T-helper 2 cell treated with Interferon-gamma antibody and Interleukin-4, amounts not matched to agents 5 μg/mL and 100 μg/mL, for 36 hours (primary cell): ENCODE data around the gene CRIM1.
A peak's percentile ranks its signal among the peaks of the same experiment; 100 is the strongest.

ENCODE experiments used
- DNase-seq: peaks from one replicate; pipeline ENCODE4 v3.0.0; 2021; ENCODE audit warnings: low spot score
- H3K27ac Mint-ChIP-seq: one replicate; pipeline ENCODE4 v1.8.0; 2021; ENCODE audit warnings: mild to moderate bottlenecking, mixed read lengths
- H3K27me3 Mint-ChIP-seq: one replicate; pipeline ENCODE4 v1.8.0; 2021; ENCODE audit warnings: low read depth, mixed read lengths
- H3K36me3 Mint-ChIP-seq: one replicate; pipeline ENCODE4 v1.8.0; 2021; ENCODE audit warnings: low read depth, mixed read lengths
- H3K4me1 Mint-ChIP-seq: one replicate; pipeline ENCODE4 v1.8.0; 2021; ENCODE audit warnings: low read depth, mixed read lengths
- H3K4me3 Mint-ChIP-seq: one replicate; pipeline ENCODE4 v1.8.0; 2022; ENCODE audit warnings: mild to moderate bottlenecking, moderate library complexity, mixed read lengths
- H3K9me3 Mint-ChIP-seq: one replicate; pipeline ENCODE4 v1.8.0; 2021; ENCODE audit warnings: mixed read lengths

The CRIM1 gene

GRCh38 chr2:36584148-36584794 is 228.7 kb downstream of the CRIM1 start:
- Mint-ChIP-seq H3K4me1 (no peaks in the 10 kb centered on the region), H3K27ac (no peak overlapping the region), H3K4me3 (no peak overlapping the region), H3K36me3 (peaks cover 40% of the 10 kb centered on the region), H3K9me3 (no peaks in the 10 kb centered on the region), H3K27me3 (no peaks in the 10 kb centered on the region)
- no peak for DNase-seq

DNA sequence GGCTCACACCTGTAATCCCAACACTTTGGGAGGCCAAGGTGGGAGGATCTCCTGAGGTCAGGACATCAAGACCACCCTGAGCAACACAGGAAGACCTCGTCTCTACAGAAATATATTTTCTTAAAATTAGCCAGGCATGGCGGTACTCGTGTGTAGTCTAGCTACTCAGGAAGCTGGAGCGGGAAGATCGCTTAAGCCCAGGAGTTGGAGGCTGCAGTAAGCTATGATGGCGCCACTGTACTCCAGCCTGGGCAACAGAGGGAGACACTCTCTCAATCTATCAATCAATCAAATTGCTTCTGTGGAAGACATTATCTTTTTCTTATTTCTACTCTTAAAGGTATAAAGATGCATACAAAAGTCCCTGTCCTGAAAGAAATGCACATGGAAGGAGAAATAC is 231.1 kb downstream of the CRIM1 start:
- H3K27ac Mint-ChIP-seq = no peak overlapping the region
- DNase-seq = no peak
- H3K4me3 Mint-ChIP-seq = no peak overlapping the region
- no peaks in the 10 kb centered on the region for H3K27me3 Mint-ChIP-seq
- H3K36me3 Mint-ChIP-seq = peaks cover 23% of the 10 kb centered on the region
- H3K9me3 Mint-ChIP-seq = no peaks in the 10 kb centered on the region
- H3K4me1 Mint-ChIP-seq = peaks cover 4% of the 10 kb centered on the region

- H3K4me3 Mint-ChIP-seq = no peak overlapping the region
- no peaks in the 10 kb centered on the region for H3K27me3 Mint-ChIP-seq
- DNase-seq = no peak
These were observed 231.5 kb downstream of the CRIM1 start for GRCh38 chr2:36587101-36587500.

GRCh38 chr2:36587556-36587955 is 232.0 kb downstream of the CRIM1 start:
- H3K27me3 Mint-ChIP-seq = no peaks in the 10 kb centered on the region
- H3K27ac Mint-ChIP-seq = no peak overlapping the region
- peaks cover 19% of the 10 kb centered on the region for H3K36me3 Mint-ChIP-seq
- DNase-seq = no peak
- no peak overlapping the region for H3K4me3 Mint-ChIP-seq
- no peaks in the 10 kb centered on the region for H3K9me3 Mint-ChIP-seq
- peaks cover 4% of the 10 kb centered on the region for H3K4me1 Mint-ChIP-seq

More at GRCh38 chr2:36587101-36587500, 231.5 kb downstream of the CRIM1 start:
- Mint-ChIP-seq H3K9me3 (no peaks in the 10 kb centered on the region), H3K36me3 (peaks cover 21% of the 10 kb centered on the region), H3K27ac (no peak overlapping the region), H3K4me1 (peaks cover 4% of the 10 kb centered on the region)

- H3K27ac Mint-ChIP-seq = no peak overlapping the region
- H3K4me1 Mint-ChIP-seq = peaks cover 5% of the 10 kb centered on the region
- H3K9me3 Mint-ChIP-seq = no peaks in the 10 kb centered on the region
- H3K36me3 Mint-ChIP-seq = peaks cover 15% of the 10 kb centered on the region
- no peaks in the 10 kb centered on the region for H3K27me3 Mint-ChIP-seq
- H3K4me3 Mint-ChIP-seq = no peak overlapping the region
- DNase-seq = no peak
These were observed 233.7 kb downstream of the CRIM1 start for GRCh38 chr2:36589230-36589630.

DNA sequence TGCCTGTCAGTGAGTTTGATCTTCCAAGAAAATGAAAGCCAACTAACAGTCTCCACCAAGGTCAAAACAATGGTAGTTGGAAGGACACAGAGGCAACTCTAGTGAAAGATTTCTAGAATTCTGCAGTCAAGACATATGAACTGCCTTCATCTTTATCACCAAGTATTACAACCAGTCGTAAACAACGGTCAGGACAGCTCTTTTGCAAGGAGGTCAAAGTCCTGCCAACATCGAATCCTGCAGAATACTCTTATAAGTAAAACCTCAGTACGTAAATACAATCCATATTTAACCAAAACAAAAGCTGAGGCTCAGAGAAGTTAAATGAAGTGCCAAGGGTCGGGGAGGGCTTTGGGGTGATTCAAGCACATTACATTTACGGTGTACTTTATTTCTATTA is 239.3 kb downstream of the CRIM1 start:
- Mint-ChIP-seq H3K36me3 (peaks cover 8% of the 10 kb centered on the region), H3K27me3 (no peaks in the 10 kb centered on the region), H3K4me1 (peaks cover 26% of the 10 kb centered on the region), H3K9me3 (no peaks in the 10 kb centered on the region), H3K4me3 (no peak overlapping the region), H3K27ac (no peak overlapping the region)
- no peak for DNase-seq

GRCh38 chr2:36596397-36596796 is 240.8 kb downstream of the CRIM1 start:
- H3K27me3 Mint-ChIP-seq = no peaks in the 10 kb centered on the region
- peaks cover 22% of the 10 kb centered on the region for H3K4me1 Mint-ChIP-seq
- H3K36me3 Mint-ChIP-seq = peaks cover 8% of the 10 kb centered on the region
- no peak overlapping the region for H3K27ac Mint-ChIP-seq
- H3K9me3 Mint-ChIP-seq = no peaks in the 10 kb centered on the region
- peak overlapping the region; percentile 91 for H3K4me3 Mint-ChIP-seq
- no peak for DNase-seq

DNA sequence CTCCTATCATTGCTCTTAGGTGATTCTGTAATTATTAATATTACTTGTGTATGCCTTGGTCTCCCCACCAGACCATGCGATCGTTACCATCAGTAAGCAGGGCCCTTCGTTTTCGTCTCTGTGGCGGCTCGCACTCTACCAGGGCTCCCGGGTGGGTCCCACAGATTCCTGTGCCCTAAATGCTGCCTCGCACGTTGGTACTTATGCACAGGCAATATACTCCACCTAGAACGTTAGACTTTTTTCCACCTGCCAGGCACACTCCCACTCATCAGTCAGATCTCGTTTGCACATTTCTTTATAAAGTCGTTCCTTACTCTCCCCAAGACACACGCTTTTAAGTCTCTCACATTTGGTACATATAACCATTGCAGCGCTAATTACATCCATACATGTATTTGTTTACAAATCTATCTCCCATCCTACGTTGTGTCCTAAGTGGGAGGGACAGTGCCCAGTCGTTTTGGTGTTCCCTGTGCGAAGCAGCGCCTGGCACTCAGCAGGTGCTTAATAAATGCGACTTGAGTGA is 241.5 kb downstream of the CRIM1 start:
- DNase-seq = no peak
- H3K4me1 Mint-ChIP-seq = peaks cover 22% of the 10 kb centered on the region
- H3K36me3 Mint-ChIP-seq = peaks cover 8% of the 10 kb centered on the region
- H3K4me3 Mint-ChIP-seq = peak overlapping the region; percentile 91
- H3K27ac Mint-ChIP-seq = peak overlapping the region; percentile 94
- H3K27me3 Mint-ChIP-seq = no peaks in the 10 kb centered on the region
- H3K9me3 Mint-ChIP-seq = no peaks in the 10 kb centered on the region

- Mint-ChIP-seq H3K27me3 (no peaks in the 10 kb centered on the region), H3K4me3 (peak within 1 kb of the TSS; percentile 91), H3K36me3 (peaks cover 8% of the 10 kb centered on the region), H3K27ac (peak within 1 kb of the TSS; percentile 94), H3K9me3 (no peaks in the 10 kb centered on the region), H3K4me1 (peaks cover 22% of the 10 kb centered on the region)
- DNase-seq = peak; percentile 77
These were observed 242.2 kb downstream of the CRIM1 start, which contains the start of gene FEZ2 for GRCh38 chr2:36597532-36598377. FEZ2 (minus strand) TSS chr2:36598168; CDS start chr2:36598142, 26 bp downstream.
